ENCODE results near the gene STX8. TPM values are rescaled to one million over a fixed set of nuclear protein-coding genes. Genes with fewer than 3 reads are reported as not detected.
"Not testable (repeated sequence)": the region's sequence is repeated elsewhere in the genome, so short reads cannot be mapped to it uniquely, and the experiment has no call there.

Gene STX8
- total and polyA plus RNA-seq, 2 donors = 68.4 to 101 TPM

DNA sequence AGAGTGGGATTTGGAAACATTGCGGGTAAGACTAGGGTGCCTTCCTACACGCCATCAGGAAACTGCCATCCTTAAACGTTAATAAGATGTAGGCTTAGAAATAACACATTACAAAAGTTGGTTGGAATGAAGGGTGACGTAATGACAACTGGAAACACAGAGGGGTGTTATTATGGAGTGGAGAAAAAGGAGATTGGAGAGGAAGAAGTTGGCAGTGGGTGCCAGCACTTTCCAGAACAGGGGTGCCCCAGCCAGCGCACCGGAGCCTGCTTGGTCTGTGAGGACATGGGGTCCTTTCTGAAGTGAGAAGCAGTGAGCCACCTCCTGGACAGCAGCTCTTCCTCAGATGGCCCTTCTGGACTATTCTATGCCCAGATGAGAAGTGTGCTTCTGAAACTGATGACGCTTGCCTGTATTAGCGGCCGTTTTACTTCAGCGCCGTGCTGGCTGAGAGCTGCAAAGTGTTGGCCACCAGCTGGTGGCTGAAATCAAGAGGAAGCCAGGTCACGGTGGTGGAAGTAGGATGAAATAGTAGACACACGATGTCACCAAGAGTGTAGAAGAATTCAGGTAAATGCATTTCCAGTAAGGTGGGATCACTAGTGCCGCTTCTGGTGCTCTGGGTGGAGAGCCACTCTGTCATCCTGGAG is 309.5 kb downstream of the STX8 start:
- no peak for DNase-seq (ENCODE audit: extremely low spot score)

DNA sequence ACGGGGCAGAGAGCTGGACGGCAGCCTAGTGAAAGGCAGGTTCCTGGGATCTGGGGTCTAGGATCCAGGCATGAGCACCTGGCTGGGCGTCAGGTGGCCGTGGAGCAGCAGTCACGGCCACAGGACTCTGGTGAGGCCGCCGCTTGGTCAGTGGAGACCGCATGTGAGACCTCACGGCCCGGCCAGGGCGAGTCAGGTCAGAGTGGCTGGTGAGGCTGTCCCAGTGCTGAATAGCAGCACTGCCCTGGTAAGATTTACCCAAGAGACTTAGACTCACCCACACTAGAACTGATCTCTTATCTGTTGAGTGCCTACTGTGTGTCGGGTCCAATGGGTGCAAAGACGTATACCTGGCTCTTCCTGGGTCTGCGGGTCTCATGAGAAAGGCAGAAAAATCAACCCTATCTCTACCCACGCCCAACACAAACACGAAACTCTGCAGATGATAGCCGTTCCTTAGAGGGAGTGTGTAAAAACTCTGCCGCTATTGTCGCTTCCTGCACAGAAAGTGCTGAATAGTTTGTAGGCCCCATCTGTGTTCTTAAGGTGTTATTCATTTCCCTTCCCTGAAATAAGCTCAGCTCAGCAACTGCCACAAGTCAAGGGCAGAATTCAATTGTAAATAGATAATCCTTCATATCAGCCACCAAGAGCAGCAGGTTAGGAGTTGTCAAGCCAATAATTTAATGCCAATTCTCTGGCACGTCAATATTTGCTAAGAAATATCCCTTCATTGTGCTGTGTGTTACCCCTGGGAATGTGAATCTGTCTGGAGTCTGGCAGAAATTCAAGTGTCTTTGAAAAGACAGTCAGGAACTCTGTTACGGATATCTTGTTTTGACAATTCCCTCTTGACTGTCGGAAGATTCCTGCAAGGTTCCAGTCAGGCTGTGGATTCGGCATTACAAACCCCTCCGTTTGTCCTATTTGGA is 314.3 kb downstream of the STX8 start:
- WGBS = 83% methylated on average over 24 of the region's 24 CpGs
- peaks cover 2% of the 10 kb centered on the region for H3K4me1 ChIP-seq (ENCODE audit: insufficient read depth)
- no peaks in the 10 kb centered on the region for H3K36me3 ChIP-seq (ENCODE audit: insufficient read depth)
- no peak overlapping the region for H3K4me3 ChIP-seq (ENCODE audit: low read depth, low read length)
- DNase-seq (ENCODE audit: extremely low spot score) = no peak
- no peak overlapping the region for H3K27ac ChIP-seq (ENCODE audit: low read depth)

More for the DNA sequence above, 309.5 kb downstream of the STX8 start:
- Histone ChIP-seq H3K4me1 (ENCODE audit: insufficient read depth) (no peaks in the 10 kb centered on the region), H3K36me3 (ENCODE audit: insufficient read depth) (no peaks in the 10 kb centered on the region), H3K27ac (ENCODE audit: low read depth) (no peak overlapping the region), H3K4me3 (ENCODE audit: low read depth, low read length) (no peak overlapping the region)
- 83% methylated on average over 14 of the region's 14 CpGs for WGBS

DNA sequence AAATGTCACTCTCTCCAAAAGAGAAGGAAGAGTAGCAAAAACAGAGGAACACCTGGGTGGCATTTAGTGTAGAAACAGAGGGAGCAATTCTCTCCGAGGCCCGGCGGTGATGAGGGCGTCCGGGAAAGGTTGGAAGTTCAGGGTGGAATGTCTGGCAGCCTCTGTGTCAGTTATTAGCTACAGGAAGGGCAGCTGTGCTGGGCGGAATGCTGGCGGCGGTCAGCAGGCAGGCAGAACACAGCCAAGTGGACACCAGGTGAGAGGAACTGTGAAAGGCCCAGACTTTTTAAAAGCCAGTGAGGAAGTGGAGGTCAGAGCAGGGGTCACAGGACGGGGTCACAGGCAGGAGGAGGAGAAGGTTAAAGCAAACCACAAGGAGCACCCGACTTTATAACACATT is 316.2 kb downstream of the STX8 start:
- no peak overlapping the region for H3K4me3 ChIP-seq (ENCODE audit: low read depth, low read length)
- H3K4me1 ChIP-seq (ENCODE audit: insufficient read depth) = peaks cover 2% of the 10 kb centered on the region
- no peak overlapping the region for H3K27ac ChIP-seq (ENCODE audit: low read depth)
- no peaks in the 10 kb centered on the region for H3K36me3 ChIP-seq (ENCODE audit: insufficient read depth)
- DNase-seq (ENCODE audit: extremely low spot score) = no peak
- WGBS = 67% methylated on average over 10 of the region's 10 CpGs

DNA sequence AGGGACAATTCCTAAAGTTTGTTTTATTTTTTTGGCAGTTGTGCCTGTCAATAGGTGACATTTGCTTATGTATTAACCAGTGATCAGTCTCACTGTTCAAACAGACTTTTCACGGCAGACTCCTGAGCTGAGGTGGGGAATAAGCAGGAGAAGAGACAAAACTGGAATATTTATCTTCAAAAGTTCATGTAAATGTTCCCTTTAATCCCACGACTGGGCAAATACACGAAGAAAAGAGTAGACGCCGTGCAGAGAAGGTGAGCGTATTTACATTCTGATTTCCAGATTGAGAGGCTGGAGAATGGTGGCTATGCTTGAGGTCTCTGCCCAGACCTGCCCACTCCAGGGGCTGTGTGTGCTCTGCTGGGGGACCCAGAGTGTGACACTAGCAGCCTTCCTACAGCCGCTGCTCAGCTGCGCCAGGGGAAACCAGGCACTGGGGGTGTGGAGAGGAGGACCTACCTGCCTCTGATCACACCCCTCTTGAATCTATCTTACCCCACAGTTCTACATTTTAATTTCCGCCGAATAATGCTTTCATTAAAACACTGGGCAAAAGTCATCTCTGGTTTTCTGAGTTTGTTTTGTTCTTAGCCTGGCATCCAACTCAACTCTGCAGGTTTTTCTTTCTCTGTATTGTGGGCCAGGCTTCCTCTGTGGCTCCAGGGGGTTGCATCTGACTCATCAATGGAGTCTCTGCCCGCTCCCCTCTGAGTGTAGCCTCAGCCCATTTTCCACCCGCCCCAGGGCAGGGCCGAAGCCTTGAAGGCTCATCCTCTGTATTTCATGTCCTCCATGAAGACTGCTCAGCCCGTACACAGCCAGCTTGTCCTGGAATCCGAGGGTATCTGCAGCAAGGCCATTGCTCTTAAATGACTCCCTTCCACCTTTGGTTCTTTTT is 317.3 kb downstream of the STX8 start:
- 83% methylated on average over 15 of the region's 15 CpGs for WGBS
- no peak overlapping the region for H3K27ac ChIP-seq (ENCODE audit: low read depth)
- H3K36me3 ChIP-seq (ENCODE audit: insufficient read depth) = no peaks in the 10 kb centered on the region
- no peak overlapping the region for H3K4me3 ChIP-seq (ENCODE audit: low read depth, low read length)
- peaks cover 2% of the 10 kb centered on the region for H3K4me1 ChIP-seq (ENCODE audit: insufficient read depth)
- no peak for DNase-seq (ENCODE audit: extremely low spot score)

DNA sequence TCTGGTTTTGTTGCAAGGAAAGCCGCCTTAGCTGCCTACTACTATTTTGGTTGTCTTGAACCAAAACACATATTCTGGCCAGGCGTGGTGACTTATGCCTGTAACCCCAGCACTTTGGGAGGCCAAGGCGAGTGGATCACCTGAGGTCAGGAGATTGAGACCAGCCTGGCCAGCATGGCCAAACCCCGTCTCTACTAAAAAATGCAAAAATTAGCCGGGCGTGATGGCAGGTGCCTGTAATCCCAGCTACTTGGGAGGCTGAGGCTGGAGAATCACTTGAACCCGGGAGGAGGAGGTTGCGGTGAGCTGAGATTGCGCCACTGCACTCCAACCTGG is 318.0 kb downstream of the STX8 start:
- not testable (repeated sequence) for H3K27ac ChIP-seq (ENCODE audit: low read depth)

DNA sequence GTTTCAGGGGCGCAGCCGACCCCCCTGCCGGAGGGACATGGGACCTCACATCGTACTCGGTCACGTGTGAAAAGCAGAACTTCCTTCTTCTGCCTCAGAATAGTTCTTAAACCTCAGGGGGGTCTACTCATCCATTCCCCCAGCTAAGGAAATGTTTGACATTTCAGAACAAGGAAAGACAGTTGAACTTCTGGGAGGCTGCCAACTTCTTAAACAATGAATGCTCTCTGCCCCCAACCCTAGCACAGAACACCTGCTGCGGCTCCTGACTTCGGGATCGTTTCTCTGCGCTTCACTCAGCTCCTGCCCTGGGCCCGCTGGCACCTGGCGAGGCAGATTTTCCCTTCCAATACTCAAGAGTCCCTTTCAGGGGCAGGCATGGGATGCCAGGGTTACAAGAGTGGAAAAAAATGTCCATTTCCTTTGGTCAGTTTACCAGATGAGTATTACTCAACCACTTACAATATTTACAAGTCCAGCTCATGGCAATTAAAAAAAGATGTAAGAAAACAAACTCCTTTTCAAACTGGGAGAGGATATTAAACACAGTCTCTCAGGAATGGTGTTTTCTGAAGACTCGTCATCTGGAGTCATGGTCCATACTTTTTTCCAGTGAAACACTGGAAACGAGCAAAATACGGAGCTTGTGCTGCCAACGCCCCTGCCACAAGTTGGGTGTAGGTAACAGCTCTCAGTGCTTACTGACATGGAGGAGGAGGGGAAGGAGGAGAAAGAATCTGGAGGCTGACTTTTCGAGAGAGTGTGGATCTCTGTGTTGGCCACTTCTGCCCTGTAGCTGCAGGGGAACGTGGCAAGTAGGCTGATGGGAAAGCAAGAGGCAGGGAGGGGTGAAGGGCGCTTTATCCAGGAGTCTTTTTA is 318.6 kb downstream of the STX8 start:
- H3K4me3 ChIP-seq (ENCODE audit: low read depth, low read length) = no peak overlapping the region
- DNase-seq (ENCODE audit: extremely low spot score) = no peak
- H3K27ac ChIP-seq (ENCODE audit: low read depth) = no peak overlapping the region
- WGBS = 67% methylated on average over 19 of the region's 19 CpGs
- peaks cover 2% of the 10 kb centered on the region for H3K4me1 ChIP-seq (ENCODE audit: insufficient read depth)
- no peaks in the 10 kb centered on the region for H3K36me3 ChIP-seq (ENCODE audit: insufficient read depth)

More for the DNA sequence above, 318.0 kb downstream of the STX8 start:
- DNase-seq (ENCODE audit: extremely low spot score); H3K4me3 ChIP-seq (ENCODE audit: low read depth, low read length); H3K36me3 ChIP-seq (ENCODE audit: insufficient read depth); H3K4me1 ChIP-seq (ENCODE audit: insufficient read depth): not testable (repeated sequence)
- WGBS = 92% methylated on average over 9 of the region's 9 CpGs

DNA sequence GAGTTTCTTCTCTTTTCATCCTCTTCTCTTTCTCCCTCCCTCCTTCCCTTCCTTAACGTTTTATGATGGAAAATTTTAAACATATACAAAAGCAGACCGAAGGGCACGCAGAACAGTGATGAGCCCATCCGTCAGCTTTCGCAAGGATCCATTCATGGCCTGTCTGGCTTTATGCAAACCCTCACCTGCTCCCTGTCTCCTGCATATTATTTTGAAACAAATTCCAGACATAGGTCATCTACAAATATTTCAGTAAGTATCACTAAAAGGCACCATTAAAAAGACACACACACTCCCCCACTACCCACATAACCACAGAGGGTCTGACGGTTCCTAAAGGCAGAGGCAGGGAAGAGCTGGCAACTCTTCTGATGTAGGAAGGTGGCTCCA is 319.3 kb downstream of the STX8 start:
- DNase-seq (ENCODE audit: extremely low spot score) = no peak
- WGBS = 79% methylated on average over 6 of the region's 6 CpGs
- no peaks in the 10 kb centered on the region for H3K36me3 ChIP-seq (ENCODE audit: insufficient read depth)
- no peak overlapping the region for H3K4me3 ChIP-seq (ENCODE audit: low read depth, low read length)
- H3K4me1 ChIP-seq (ENCODE audit: insufficient read depth) = peaks cover 2% of the 10 kb centered on the region
- no peak overlapping the region for H3K27ac ChIP-seq (ENCODE audit: low read depth)

DNA sequence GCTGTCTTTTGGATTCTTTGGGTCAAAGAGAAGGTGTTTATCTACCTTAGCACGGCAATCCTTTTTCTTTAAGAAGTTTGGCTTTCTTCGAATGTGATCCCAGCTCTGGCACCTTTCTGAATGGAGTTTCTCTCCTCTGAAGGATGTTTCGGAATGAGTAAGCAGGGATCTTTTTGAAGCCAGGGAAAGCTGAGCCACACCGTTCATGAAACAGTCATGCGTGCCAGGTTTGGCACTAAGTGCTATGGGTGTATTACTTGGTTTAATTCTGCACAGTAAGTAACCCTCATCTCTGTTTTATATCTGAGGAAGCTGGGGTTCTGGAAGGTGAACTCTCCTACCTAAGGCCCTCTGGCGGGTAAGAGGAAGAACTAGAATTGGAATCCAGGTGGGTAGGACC is 319.8 kb downstream of the STX8 start:
- WGBS = 56% methylated on average over 6 of the region's 6 CpGs
- peaks cover 2% of the 10 kb centered on the region for H3K4me1 ChIP-seq (ENCODE audit: insufficient read depth)
- no peaks in the 10 kb centered on the region for H3K36me3 ChIP-seq (ENCODE audit: insufficient read depth)
- H3K4me3 ChIP-seq (ENCODE audit: low read depth, low read length) = no peak overlapping the region
- DNase-seq (ENCODE audit: extremely low spot score) = no peak
- no peak overlapping the region for H3K27ac ChIP-seq (ENCODE audit: low read depth)

DNA sequence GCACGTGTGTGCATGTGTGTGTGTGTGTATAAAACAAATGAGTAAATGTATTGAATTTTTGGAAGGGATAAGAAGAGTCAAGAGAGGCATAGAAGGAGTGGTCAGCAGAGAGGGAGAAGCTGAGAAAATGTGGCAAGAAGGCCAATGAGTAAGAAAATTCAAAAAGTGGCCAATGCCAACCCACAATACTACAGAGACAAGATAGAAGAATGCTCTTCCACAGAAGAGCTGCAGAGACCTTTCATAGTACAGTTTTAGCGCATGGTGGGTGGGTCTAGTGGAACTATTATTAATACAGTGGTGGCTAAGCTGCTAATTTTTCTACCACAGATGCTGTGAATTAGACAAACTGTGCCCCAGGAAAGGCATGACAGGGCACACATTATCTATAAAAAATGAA is 320.8 kb downstream of the STX8 start:
- 72% methylated on average over 2 of the region's 2 CpGs for WGBS
- Histone ChIP-seq H3K4me1 (ENCODE audit: insufficient read depth) (peaks cover 2% of the 10 kb centered on the region), H3K27ac (ENCODE audit: low read depth) (no peak overlapping the region)

DNA sequence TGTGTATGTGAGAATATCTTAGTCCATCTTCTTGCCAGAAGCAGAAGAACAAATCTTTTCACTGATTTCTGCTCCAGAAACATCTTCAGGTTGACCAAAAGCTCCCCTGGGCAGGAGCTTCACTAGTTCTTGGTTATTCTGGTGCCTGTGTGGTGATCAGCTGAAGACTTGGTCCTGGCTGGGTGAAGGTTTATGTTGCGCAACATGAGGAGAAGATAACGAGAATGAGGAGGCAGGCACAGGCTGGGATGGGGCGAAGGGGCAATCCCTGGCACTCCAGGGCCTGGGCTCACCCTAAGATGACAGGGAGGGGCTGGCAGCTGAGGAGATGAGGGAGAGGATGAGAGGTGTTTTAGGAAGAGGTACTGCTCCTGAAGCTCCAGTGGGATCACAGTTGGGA is 322.3 kb downstream of the STX8 start:
- Histone ChIP-seq H3K27ac (ENCODE audit: low read depth) (no peak overlapping the region), H3K4me3 (ENCODE audit: low read depth, low read length) (no peak overlapping the region), H3K36me3 (ENCODE audit: insufficient read depth) (no peaks in the 10 kb centered on the region), H3K4me1 (ENCODE audit: insufficient read depth) (peaks cover 2% of the 10 kb centered on the region)
- no peak for DNase-seq (ENCODE audit: extremely low spot score)
- 92% methylated on average over 3 of the region's 3 CpGs for WGBS

More for the DNA sequence above, 320.8 kb downstream of the STX8 start:
- no peak overlapping the region for H3K4me3 ChIP-seq (ENCODE audit: low read depth, low read length)
- no peaks in the 10 kb centered on the region for H3K36me3 ChIP-seq (ENCODE audit: insufficient read depth)
- DNase-seq (ENCODE audit: extremely low spot score) = no peak

DNA sequence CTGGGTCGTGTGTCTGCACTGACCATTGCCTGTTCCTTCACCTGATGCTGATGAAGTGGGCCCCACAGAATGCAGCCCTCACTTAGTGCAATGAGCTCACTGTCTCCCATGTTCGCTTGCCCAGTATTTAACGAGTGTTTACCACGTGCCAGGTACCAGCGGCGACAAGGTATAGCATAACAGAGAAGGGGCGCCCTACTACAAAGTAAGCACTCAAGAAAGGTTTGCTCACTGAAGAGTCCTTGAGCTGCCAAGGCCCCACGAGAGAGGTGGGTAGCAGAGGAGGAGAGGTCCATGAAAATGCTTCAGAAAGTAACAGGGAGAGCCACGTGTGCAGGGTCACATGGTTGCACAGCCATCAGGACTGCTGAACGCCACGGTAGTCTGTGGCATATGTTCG is 324.3 kb downstream of the STX8 start:
- 86% methylated on average over 12 of the region's 12 CpGs for WGBS
- no peak for DNase-seq (ENCODE audit: extremely low spot score)
- H3K36me3 ChIP-seq (ENCODE audit: insufficient read depth) = no peaks in the 10 kb centered on the region
- no peaks in the 10 kb centered on the region for H3K4me1 ChIP-seq (ENCODE audit: insufficient read depth)
- H3K4me3 ChIP-seq (ENCODE audit: low read depth, low read length) = no peak overlapping the region
- no peak overlapping the region for H3K27ac ChIP-seq (ENCODE audit: low read depth)

DNA sequence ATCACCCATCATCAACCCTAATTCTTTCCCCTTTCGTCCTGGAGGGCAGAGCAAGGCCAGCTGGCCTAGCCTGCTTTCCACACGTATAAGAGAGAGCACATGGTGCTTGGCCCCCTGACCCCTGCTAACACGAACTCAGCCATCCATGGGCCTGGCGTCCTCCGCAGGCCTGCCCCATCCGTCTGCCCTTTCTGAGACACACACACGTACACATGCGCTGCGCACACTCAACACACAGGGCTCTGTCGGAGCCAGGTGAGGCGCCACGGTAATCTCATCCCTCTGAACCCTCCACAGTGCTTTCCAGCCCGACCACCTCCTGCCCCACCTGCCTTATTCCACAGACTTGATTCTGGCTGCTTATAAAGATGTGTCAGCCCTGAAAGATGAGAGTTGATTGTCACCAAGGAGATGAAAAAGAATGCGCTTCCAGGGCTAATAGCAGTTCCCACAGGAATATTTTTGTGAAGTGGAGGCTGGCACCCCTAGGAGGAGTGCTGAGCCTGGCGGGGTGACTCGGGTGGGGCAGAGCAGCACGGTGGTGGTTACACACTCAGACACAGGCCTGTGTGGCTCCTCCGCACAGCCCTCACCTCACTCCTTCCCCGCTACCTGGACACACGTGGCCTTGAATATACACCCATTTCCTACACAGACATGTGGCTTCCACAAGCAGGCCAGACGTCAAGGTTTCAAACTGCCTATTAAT is 326.2 kb downstream of the STX8 start:
- Histone ChIP-seq H3K27ac (ENCODE audit: low read depth) (no peak overlapping the region), H3K36me3 (ENCODE audit: insufficient read depth) (no peaks in the 10 kb centered on the region), H3K4me1 (ENCODE audit: insufficient read depth) (no peaks in the 10 kb centered on the region), H3K4me3 (ENCODE audit: low read depth, low read length) (no peak overlapping the region)
- no peak for DNase-seq (ENCODE audit: extremely low spot score)
- 85% methylated on average over 21 of the region's 21 CpGs for WGBS

Measured in urinary bladder (tissue), 4 donors.